Stimulated activated CD4-positive, alpha-beta T cell treated with anti-CD3 and anti-CD28 coated beads, TNF-alpha, amount 100 ng/mL, for 4 hours (primary cell): ENCODE data around the gene MYH4.

Source experiments
- DNase-seq, 3 experiments: peaks; one replicate each; pipeline ENCODE4 v3.0.0-alpha.2; 2020; ENCODE audit warnings: low read depth in 3 of 3

The MYH4 gene

GRCh38 chr17:10469459-10469858, at the start of gene MYH4:
Gene MYH4 (minus strand): TSS chr17:10469559. CDS start chr17:10466745, 2,814 bp downstream.
- DNase-seq: no peak

- DNase-seq: no peak
These were observed 49.1 kb upstream of the MYH4 start, which contains the start of gene MYH1 for GRCh38 chr17:10518271-10519037. Gene MYH1 (minus strand): TSS chr17:10518542. CDS start chr17:10516642, 1,900 bp downstream.

GRCh38 chr17:10516638-10517037, 47.3 kb upstream of the MYH4 start:
- no peak for DNase-seq

- no peak for DNase-seq
These were observed 46.7 kb upstream of the MYH4 start for GRCh38 chr17:10516065-10516464.

GRCh38 chr17:10513299-10514067, 44.1 kb upstream of the MYH4 start:
- DNase-seq: no peak

GRCh38 chr17:10512856-10513255, 43.5 kb upstream of the MYH4 start:
- DNase-seq: no peak

GRCh38 chr17:10499950-10500349, 30.6 kb upstream of the MYH4 start:
- DNase-seq: no peak

GRCh38 chr17:10492004-10492403, 22.6 kb upstream of the MYH4 start:
- no peak for DNase-seq

GRCh38 chr17:10482252-10482651, 12.9 kb upstream of the MYH4 start:
- DNase-seq: no peak

GRCh38 chr17:10477701-10478100, 8.3 kb upstream of the MYH4 start:
- DNase-seq: no peak

GRCh38 chr17:10474536-10474935, 5.2 kb upstream of the MYH4 start:
- no peak for DNase-seq

- no peak for DNase-seq
These were observed 2.5 kb upstream of the MYH4 start for GRCh38 chr17:10471858-10472257.

GRCh38 chr17:10463402-10463801, 6.0 kb downstream of the MYH4 start:
- no peak for DNase-seq

- DNase-seq: no peak
These were observed 9.3 kb downstream of the MYH4 start for GRCh38 chr17:10460062-10460461.

GRCh38 chr17:10458701-10459100, 10.7 kb downstream of the MYH4 start:
- DNase-seq: no peak

GRCh38 chr17:10457952-10458351, 11.4 kb downstream of the MYH4 start:
- no peak for DNase-seq

- DNase-seq: no peak
These were observed 22.1 kb downstream of the MYH4 start for GRCh38 chr17:10447026-10447931.

- no peak for DNase-seq
These were observed 29.5 kb downstream of the MYH4 start for GRCh38 chr17:10439816-10440215.

- DNase-seq: no peak
These were observed 34.3 kb downstream of the MYH4 start for GRCh38 chr17:10435096-10435495.

- no peak for DNase-seq
These were observed 39.8 kb downstream of the MYH4 start for GRCh38 chr17:10429421-10430045.

GRCh38 chr17:10428781-10429180, 40.6 kb downstream of the MYH4 start:
- no peak for DNase-seq
